NCI-H1436 (cell line): ENCODE results near the gene PROS1.
A peak's percentile ranks its signal among the peaks of the same experiment; 100 is the strongest.
"Not testable (repeated sequence)": the region's sequence is repeated elsewhere in the genome, so short reads cannot be mapped to it uniquely, and the experiment has no call there.

ENCODE experiments used
- DNase-seq: peaks from one replicate; lab custom pipeline; 2025; lab: John Stamatoyannopoulos, UW

The PROS1 gene

GRCh38 chr3:93969443-93969842, 4.3 kb downstream of the PROS1 start:
- no peak for DNase-seq

DNA sequence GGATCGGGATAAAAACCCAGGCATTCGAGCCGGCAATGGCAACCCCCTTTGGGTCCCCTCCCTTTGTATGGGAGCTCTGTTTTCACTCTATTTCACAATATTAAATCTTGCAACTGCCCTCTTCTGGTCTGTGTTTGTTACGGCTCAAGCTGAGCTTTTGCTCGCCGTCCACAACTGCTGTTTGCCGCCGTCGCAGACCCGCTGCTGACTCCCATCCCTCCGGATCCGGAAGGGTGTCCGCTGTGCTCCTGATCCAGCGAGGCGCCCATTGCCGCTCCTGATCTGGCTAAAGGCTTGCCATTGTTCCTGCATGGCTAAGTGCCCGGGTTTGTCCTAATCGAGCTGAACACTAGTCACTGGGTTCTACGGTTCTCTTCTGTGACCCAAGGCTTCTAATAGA, 8.6 kb downstream of the PROS1 start:
- not testable (repeated sequence) for DNase-seq

- no peak for DNase-seq
Observed at GRCh38 chr3:93962798-93963197, 10.9 kb downstream of the PROS1 start.

GRCh38 chr3:93961489-93961888, 12.2 kb downstream of the PROS1 start:
- DNase-seq, result no peak

- no peak for DNase-seq
Observed at GRCh38 chr3:93961026-93961425, 12.7 kb downstream of the PROS1 start.

DNA sequence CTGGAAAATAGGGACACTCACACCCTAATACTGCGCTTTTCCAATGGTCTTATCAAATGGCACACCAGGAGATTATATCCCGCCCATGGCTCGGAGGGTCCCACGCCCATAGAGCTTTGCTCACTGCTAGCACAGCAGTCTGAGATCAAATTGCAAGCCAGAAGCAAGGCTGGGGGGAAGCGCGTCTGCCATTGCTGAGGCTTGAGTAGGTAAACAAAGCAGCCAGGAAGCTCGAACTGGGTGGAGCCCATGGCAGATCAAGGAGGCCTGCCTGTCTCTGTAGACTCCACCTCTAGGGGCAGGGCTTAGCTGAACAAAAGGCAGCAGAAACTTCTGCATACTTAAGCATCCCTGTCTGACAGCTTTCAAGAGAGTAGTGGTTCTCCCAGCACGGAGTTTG, 23.7 kb downstream of the PROS1 start:
- DNase-seq, result peak; percentile 5

GRCh38 chr3:93937485-93937884, 36.2 kb downstream of the PROS1 start:
- not testable (repeated sequence) for DNase-seq

- DNase-seq, result no peak
Observed at GRCh38 chr3:93936549-93936948, 37.1 kb downstream of the PROS1 start.

DNA sequence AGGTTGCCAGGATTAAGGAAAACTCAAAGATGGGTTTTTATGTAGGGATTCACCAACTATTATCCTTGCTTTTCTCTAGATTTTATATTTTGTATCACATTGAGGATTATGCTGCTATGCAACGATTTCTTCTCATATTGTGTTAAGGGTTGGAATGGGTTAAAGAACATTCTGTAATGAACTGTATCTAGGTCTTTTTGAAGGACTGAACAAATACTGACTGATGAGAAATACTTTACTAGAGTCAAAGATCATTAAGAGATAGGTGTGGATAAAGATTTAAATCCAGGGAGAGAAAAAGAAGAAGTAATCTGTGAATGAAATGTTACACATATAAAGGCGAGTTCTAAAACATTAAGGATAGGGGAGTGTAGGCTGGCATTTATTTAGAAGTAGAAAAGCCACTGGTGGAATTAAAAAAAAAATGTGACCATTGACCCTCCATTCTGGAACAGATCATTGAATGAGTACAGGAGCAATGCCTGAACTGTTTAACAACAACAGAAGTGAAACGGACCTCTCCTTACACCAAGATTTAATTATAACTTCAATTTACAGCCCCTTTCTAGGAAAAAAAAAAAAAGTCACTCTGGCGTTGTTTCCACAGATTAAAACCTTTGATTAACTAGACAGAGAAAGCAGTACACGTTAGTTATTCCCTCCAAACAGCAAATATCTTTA, 39.2 kb downstream of the PROS1 start:
- no peak for DNase-seq

DNA sequence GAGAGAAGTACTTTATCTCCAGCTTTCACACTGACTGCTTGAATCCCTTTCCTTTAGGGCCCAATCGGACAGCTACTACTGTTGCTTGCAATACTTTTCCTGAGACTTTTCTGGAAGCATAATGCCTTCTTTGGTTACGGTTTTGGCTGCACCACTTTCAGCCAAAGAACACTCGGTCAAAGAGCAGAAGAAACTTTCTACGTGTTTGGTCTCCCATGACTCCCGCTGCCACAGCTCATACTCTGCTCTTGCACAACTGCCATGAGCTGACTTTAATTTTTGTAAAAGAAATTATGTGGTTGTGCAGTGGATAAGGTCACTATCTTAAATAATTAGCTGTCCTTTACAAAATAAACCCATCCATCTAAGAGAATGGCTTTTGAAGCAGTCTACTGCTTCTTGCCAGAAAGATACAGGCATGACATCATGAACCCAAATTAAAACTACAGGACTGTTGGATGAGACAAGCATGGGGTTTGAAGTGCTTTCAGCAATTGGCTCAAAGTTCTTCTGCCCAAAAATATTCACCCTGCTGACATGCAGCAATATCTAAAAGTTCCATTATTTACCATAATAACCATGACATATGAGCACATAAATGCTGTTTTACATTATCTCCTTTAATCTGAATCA, 42.0 kb downstream of the PROS1 start:
- no peak for DNase-seq

- DNase-seq, result no peak
Observed at GRCh38 chr3:93930041-93930440, 43.7 kb downstream of the PROS1 start.

- DNase-seq, result no peak
Observed at GRCh38 chr3:93926789-93927188, 46.9 kb downstream of the PROS1 start.

- DNase-seq, result no peak
Observed at GRCh38 chr3:93924491-93924890, 49.2 kb downstream of the PROS1 start.

- no peak for DNase-seq
Observed at GRCh38 chr3:93923006-93923405, 50.7 kb downstream of the PROS1 start.

- not testable (repeated sequence) for DNase-seq
Observed at GRCh38 chr3:93917546-93918029, 56.1 kb downstream of the PROS1 start.

GRCh38 chr3:93913623-93914022, 60.1 kb downstream of the PROS1 start:
- not testable (repeated sequence) for DNase-seq

- DNase-seq, result no peak
Observed at GRCh38 chr3:93911206-93911605, 62.5 kb downstream of the PROS1 start.

DNA sequence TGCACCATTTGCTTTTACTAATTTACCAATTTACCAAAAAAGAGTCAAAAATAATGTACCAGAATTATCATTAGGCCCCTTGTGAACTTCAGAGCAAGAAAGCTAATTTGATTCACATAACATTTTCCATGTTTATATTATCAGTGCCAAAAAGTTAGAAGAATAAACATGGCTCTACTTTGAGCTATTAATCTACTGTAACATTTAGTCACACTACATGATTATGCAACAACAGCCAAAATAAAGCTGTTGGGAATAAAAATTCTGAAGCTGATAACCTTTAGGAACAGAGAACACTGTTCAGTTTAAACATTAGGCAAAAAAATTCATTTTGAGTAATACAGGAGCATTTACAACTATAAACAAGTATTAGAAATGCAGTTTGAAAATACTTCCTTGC, 63.6 kb downstream of the PROS1 start:
- DNase-seq, result no peak

GRCh38 chr3:93907132-93907531, 66.6 kb downstream of the PROS1 start:
- DNase-seq, result no peak

- DNase-seq, result no peak
Observed at GRCh38 chr3:93906245-93906644, 67.5 kb downstream of the PROS1 start.

GRCh38 chr3:93904568-93904967, 69.1 kb downstream of the PROS1 start:
- DNase-seq, result no peak

DNA sequence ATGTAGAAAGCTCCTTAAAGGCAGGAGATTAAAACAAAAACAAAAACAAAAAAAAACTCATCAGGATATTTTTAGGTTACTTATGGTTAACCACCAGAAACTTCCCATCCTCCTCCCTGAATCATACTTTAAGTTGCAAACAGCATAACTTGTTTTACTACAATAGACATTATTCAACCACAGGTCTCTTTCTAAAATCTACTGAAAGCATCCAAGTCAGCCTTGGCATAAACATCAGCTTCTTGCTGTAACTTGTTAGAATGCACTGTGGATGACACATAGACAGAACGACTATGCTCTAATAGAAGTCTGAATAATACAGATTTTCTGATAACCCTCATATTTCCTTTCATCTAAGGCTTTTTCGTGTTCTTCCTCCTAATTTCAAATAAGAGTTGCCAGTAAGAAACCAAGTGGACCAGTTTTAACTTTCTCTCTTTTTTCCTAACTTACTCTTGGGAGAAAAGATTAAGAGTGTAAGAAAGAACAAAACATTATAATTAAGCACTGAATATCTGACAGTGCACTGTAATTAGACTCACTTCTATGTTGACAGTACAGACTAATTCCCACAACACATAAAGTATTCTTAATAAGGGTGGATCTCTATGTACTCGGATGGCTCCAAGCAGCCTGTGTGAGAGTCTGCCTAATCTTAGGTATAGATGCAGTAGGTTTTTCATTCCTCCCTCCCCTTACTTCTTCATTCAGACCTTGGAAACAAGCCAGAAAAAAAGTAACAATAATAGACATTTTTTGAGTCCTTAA, 95.3 kb downstream of the PROS1 start:
- DNase-seq, result not testable (repeated sequence)

DNA sequence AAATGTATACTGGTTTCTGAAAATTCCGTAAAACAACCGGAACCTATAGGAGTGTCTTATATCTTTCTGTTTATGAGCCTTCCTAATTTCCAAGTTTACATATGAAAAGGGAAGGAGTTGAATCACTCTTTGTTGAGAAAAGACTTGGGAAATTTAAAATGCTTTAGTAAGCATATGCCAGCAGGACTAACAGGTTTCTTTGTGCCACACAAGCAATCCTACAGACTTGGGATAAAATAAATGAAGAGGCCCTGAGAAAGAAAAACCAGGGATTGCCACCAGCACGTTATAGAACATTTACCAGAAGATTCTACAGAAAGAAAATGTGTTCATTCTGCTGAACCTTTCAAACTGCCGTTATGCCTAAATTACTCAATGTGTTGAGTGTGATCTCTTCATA, 96.3 kb downstream of the PROS1 start:
- DNase-seq, result not testable (repeated sequence)
